Smooth muscle cell (in vitro differentiated cells): ENCODE measurements around the gene CD72. TPM values are rescaled to one million over a fixed set of nuclear protein-coding genes. Genes with fewer than 3 reads are reported as not detected.

Experiments used
- DNase-seq: peaks from one replicate; lab custom pipeline; 2025; ENCODE audit not compliant: unreplicated experiment; lab: John Stamatoyannopoulos, UW
- H2AFZ ChIP-seq: fragments of 200-600 bp; sonication (generic); 2 replicates; pipeline ENCODE4 v1.6.0; 2016; ENCODE audit warnings: antibody characterized with exemption, low read depth, mild to moderate bottlenecking
- H3F3A ChIP-seq: fragments of 200-600 bp; sonication (generic); 2 replicates; pipeline ENCODE4 v1.6.0; 2017; ENCODE audit warnings: antibody characterized with exemption, low read depth
- H3K27ac ChIP-seq: fragments of 200-600 bp; sonication (generic); 2 replicates; pipeline ENCODE4 v1.5.1; 2016; ENCODE audit warnings: low read depth, mild to moderate bottlenecking
- H3K27me3 ChIP-seq: fragments of 200-600 bp; sonication (generic); 2 replicates; pipeline ENCODE4 v1.6.1; 2016; ENCODE audit warnings: low read depth, mild to moderate bottlenecking
- H3K36me3 ChIP-seq: fragments of 200-600 bp; sonication (generic); 2 replicates; pipeline ENCODE4 v1.5.1; 2016; ENCODE audit warnings: low read depth
- H3K4me1 ChIP-seq: fragments of 200-600 bp; sonication (generic); 2 replicates; pipeline ENCODE4 v1.5.1; 2016; ENCODE audit warnings: low read depth
- H3K4me2 ChIP-seq: fragments of 200-600 bp; sonication (generic); 2 replicates; pipeline ENCODE4 v1.6.0; 2016; ENCODE audit warnings: mild to moderate bottlenecking
- H3K4me3 ChIP-seq: fragments of 200-600 bp; sonication (generic); 2 replicates; pipeline ENCODE4 v1.5.1; 2016; ENCODE audit warnings: mild to moderate bottlenecking
- H3K79me2 ChIP-seq: fragments of 200-600 bp; sonication (generic); 2 replicates; pipeline ENCODE4 v1.6.0; 2016; ENCODE audit warnings: low read depth, mild to moderate bottlenecking
- H3K9ac ChIP-seq: fragments of 200-600 bp; sonication (generic); 2 replicates; pipeline ENCODE4 v1.6.0; 2016; ENCODE audit warnings: low read depth
- H3K9me3 ChIP-seq: fragments of 200-600 bp; sonication (generic); replicated peaks from 2 replicates; pipeline ENCODE4 v1.5.1; 2016; ENCODE audit warnings: low read depth
- H4K20me1 ChIP-seq: fragments of 200-600 bp; sonication (generic); 2 replicates; pipeline ENCODE4 v1.6.0; 2016; ENCODE audit warnings: low read depth
- WGBS: methylation state at CpG from one replicate; pipeline ENCODE4 v1.1.7; 2016; ENCODE audit warnings: low lambda C conversion rate; 5-methylcytosine and 5-hydroxymethylcytosine counted together
- polyA plus RNA-seq: library from polyadenylated mRNA; unstranded; fragments of >200 nt; fragmentation: Nextera tagmentation; extraction: Ambion mirVana; gene quantifications from 2 replicates; pipeline ENCODE4 v1.2.1, GENCODE V29; 2016
- total RNA-seq: library from RNA; depleted of rRNA; stranded (reverse); fragments of >200 nt; gene quantifications from 2 replicates; pipeline ENCODE4 v1.2.3, GENCODE V29; 2014
- TF ChIP-seq, protein P1 (sequence below): fragments of 200-600 bp; sonication (generic); IDR thresholded peaks from 2 replicates; pipeline ENCODE4 v1.5.1; 2017; ENCODE audit warnings: borderline replicate concordance, mild to moderate bottlenecking, antibody characterized with exemption; ENCODE audit not compliant: insufficient read depth, poor library complexity, severe bottlenecking

CD72 gene
- total and polyA plus RNA-seq, 2 experiments from 2014 or later: 0.45 to 2.9 TPM

DNA sequence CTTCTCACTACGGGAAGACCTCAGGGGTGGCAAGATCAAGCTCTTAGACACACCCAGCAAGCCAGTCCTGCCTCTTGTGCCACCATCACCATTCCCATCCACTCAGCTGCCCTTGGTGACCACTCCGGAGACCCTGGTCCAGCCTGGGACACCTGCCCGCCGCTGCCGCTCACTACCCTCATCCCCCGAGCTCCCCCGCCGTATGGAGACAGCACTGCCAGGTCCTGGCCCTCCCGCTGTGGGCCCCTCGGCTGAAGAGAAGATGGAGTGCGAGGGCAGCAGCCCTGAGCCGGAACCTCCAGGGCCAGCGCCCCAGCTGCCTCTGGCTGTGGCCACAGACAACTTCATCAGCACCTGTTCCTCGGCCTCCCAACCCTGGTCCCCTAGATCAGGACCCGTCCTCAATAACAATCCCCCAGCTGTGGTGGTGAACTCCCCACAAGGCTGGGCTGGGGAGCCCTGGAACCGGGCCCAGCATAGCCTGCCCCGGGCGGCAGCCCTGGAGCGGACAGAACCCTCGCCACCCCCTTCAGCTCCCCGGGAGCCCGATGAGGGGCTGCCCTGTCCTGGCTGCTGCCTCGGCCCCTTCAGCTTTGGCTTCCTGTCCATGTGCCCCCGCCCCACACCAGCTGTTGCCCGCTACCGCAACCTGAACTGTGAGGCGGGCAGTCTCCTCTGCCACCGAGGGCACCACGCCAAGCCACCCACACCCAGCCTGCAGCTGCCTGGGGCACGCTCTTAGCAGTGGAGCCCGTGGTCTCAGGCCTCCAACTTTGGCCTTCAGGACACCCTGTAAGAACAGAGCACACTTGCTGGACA is 9.0 kb downstream of the CD72 start:
- Histone ChIP-seq H3K9me3 (no peaks in the 10 kb centered on the region), H3F3A (peaks cover 5% of the 10 kb centered on the region), H3K4me3 (no peak overlapping the region), H2AFZ (no peak overlapping the region), H3K27ac (no peak overlapping the region), H3K4me1 (peaks cover 12% of the 10 kb centered on the region), H3K36me3 (no peaks in the 10 kb centered on the region), H3K9ac (no peak overlapping the region), H3K4me2 (no peak overlapping the region), H3K79me2 (peaks cover 17% of the 10 kb centered on the region), H3K27me3 (peaks cover 11% of the 10 kb centered on the region), H4K20me1 (peaks cover 19% of the 10 kb centered on the region)
- WGBS: 97% methylated on average over 31 of the region's 31 CpGs
- TF ChIP-seq, protein P1, sequence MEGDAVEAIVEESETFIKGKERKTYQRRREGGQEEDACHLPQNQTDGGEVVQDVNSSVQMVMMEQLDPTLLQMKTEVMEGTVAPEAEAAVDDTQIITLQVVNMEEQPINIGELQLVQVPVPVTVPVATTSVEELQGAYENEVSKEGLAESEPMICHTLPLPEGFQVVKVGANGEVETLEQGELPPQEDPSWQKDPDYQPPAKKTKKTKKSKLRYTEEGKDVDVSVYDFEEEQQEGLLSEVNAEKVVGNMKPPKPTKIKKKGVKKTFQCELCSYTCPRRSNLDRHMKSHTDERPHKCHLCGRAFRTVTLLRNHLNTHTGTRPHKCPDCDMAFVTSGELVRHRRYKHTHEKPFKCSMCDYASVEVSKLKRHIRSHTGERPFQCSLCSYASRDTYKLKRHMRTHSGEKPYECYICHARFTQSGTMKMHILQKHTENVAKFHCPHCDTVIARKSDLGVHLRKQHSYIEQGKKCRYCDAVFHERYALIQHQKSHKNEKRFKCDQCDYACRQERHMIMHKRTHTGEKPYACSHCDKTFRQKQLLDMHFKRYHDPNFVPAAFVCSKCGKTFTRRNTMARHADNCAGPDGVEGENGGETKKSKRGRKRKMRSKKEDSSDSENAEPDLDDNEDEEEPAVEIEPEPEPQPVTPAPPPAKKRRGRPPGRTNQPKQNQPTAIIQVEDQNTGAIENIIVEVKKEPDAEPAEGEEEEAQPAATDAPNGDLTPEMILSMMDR: no peak
- no peak for DNase-seq

DNA sequence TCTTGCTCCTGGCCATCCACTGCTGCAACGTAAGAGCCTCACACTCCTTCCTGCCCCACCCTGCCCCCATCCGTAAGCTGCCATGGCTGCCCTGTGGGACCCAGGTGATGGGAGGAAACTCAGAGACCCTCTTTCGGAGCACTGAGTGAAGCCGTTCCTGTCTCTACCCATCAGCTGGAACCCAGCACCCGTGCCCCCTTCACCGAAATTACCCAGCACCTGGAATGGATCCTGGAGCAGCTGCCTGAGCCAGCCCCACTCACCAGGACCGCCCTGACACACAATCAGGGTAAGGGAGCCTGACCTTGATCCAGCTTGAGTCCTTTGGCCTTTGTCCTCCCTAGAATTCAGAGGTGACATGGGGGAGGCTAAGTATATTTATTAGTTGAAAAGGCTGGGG is 10.0 kb downstream of the CD72 start:
- Histone ChIP-seq H3K9ac (no peak overlapping the region), H3K79me2 (peaks cover 17% of the 10 kb centered on the region), H3F3A (peaks cover 9% of the 10 kb centered on the region), H3K4me3 (no peak overlapping the region), H3K27ac (no peak overlapping the region), H3K4me2 (no peak overlapping the region), H2AFZ (no peak overlapping the region), H3K9me3 (no peaks in the 10 kb centered on the region), H3K36me3 (no peaks in the 10 kb centered on the region), H3K27me3 (peaks cover 1% of the 10 kb centered on the region), H3K4me1 (peaks cover 13% of the 10 kb centered on the region), H4K20me1 (peaks cover 19% of the 10 kb centered on the region)
- TF ChIP-seq, protein P1: no peak
- 96% methylated on average over 7 of the region's 7 CpGs for WGBS
- no peak for DNase-seq

DNA sequence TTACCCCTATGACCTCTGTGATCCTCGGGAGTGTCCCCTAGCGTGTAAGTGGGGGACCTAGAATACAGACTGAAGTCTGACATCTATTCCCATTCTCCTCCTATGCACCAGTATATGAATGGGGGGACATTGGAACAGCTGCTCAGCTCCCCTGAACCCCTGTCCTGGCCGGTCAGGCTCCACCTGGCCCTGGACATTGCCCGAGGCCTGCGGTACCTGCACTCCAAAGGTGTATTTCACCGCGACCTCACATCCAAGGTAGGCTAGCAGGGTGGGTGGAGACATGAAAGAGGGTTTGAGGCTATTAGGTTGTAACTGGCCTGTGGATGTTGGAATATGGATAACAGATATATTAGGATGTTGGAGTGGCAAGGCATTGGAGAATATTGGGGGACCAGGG is 11.5 kb downstream of the CD72 start:
- Histone ChIP-seq H3K36me3 (no peaks in the 10 kb centered on the region), H3K79me2 (peaks cover 17% of the 10 kb centered on the region), H2AFZ (no peak overlapping the region), H3F3A (peaks cover 17% of the 10 kb centered on the region), H3K9me3 (no peaks in the 10 kb centered on the region), H3K4me2 (peak overlapping the region; percentile 97), H3K27me3 (no peaks in the 10 kb centered on the region), H3K4me3 (peak overlapping the region; percentile 67), H3K4me1 (peaks cover 15% of the 10 kb centered on the region), H4K20me1 (peaks cover 19% of the 10 kb centered on the region), H3K9ac (no peak overlapping the region), H3K27ac (no peak overlapping the region)
- no peak for DNase-seq
- WGBS: 96% methylated on average over 7 of the region's 7 CpGs
- TF ChIP-seq, protein P1: no peak

DNA sequence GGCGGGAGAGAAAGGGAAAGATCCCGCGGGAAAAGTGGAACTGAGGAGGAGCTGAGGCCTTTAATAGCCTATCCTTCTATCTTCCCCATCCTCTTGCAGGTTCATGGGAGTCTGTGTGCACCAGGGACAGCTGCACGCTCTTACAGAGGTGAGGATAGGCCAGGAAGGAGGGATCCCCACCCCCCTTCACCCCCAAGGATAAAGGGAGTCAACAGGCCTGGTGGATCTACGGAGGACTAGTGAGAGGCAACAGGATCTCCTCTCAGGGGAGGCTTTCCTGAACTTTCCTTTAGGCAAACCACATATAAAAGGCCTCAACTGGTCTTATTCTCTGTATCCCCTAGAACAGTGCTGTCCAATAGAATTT is 12.1 kb downstream of the CD72 start:
- Histone ChIP-seq H3F3A (peaks cover 17% of the 10 kb centered on the region), H3K9ac (peak overlapping the region; percentile 29), H3K4me2 (peak overlapping the region; percentile 97), H3K4me3 (peak overlapping the region; percentile 67), H2AFZ (no peak overlapping the region), H3K79me2 (peaks cover 17% of the 10 kb centered on the region), H3K36me3 (no peaks in the 10 kb centered on the region), H3K4me1 (peaks cover 15% of the 10 kb centered on the region), H4K20me1 (peaks cover 19% of the 10 kb centered on the region), H3K27ac (no peak overlapping the region), H3K27me3 (no peaks in the 10 kb centered on the region), H3K9me3 (no peaks in the 10 kb centered on the region)
- DNase-seq: no peak
- TF ChIP-seq, protein P1: no peak
- 5% methylated on average over 5 of the region's 5 CpGs for WGBS
